K562 (cell line): ENCODE measurements around the gene INCENP. TPM values are rescaled to one million over a fixed set of nuclear protein-coding genes. Genes with fewer than 3 reads are reported as not detected.

Source experiments
- ARID1B ChIP-seq: fragments of 450-650 bp; IDR thresholded peaks from 2 replicates; pipeline ENCODE4 v1.6.1; 2016; ENCODE audit warnings: antibody characterized with exemption, mild to moderate bottlenecking, inconsistent platforms
- ARID3B ChIP-seq: fragments of 250-450 bp; sonication (Bioruptor Pico); IDR thresholded peaks from 2 replicates; pipeline ENCODE4 v1.4.0; 2020; ENCODE audit warnings: borderline replicate concordance
- DPF2 ChIP-seq: fragments of 450-650 bp; IDR thresholded peaks from 2 replicates; pipeline ENCODE4 v1.6.1; 2016
- ETV1 ChIP-seq: fragments of 450-650 bp; conservative IDR thresholded peaks from 2 replicates; pipeline ENCODE4 v1.6.1; 2016; ENCODE audit warnings: missing genetic modification characterization, control low read depth, low read depth, missing compliant biosample characterization
- ETV6 ChIP-seq, 3 experiments: fragments of 150-350 bp in 1 of 3; sonication (generic) in 1 of 3; formaldehyde crosslinking in 1 of 3; IDR thresholded peaks; 2 replicates each; pipeline versions ENCODE4 v1.6.1 to v1.8.0; 2014 to 2022; ENCODE audit warnings: borderline replicate concordance in 2 of 3, low read depth in 2 of 3, antibody characterized with exemption in 1 of 3, low read length in 1 of 3, mild to moderate bottlenecking in 1 of 3, missing genetic modification reagents in 1 of 3
- FOXJ3 ChIP-seq: sonication (generic); formaldehyde crosslinking; IDR thresholded peaks from 2 replicates; pipeline ENCODE4 v1.4.0; 2020; ENCODE audit warnings: mild to moderate bottlenecking, missing genetic modification reagents
- GABPA ChIP-seq: fragments of 200-800 bp; sonication (Bioruptor generic); conservative IDR thresholded peaks from 2 replicates; pipeline ENCODE4 v1.6.1; 2016; ENCODE audit warnings: low read depth, missing genetic modification characterization, missing compliant biosample characterization
- IRF9 ChIP-seq: fragments of 450-650 bp; IDR thresholded peaks from 2 replicates; pipeline ENCODE4 v1.6.1; 2016; ENCODE audit warnings: missing biosample characterization, missing genetic modification characterization
- JUN ChIP-seq, 2 experiments: sonication (generic) in 1 of 2; formaldehyde crosslinking in 1 of 2; IDR thresholded peaks; 2 replicates each; pipeline versions ENCODE4 v1.6.1 to v1.8.0; 2012 to 2022; ENCODE audit warnings: borderline replicate concordance in 2 of 2, mild to moderate bottlenecking in 2 of 2, improper control_type of control experiment in 1 of 2, low read depth in 1 of 2, low read length in 1 of 2, missing genetic modification reagents in 1 of 2
- KAT7 ChIP-seq: sonication (generic); formaldehyde crosslinking; IDR thresholded peaks from 2 replicates; pipeline ENCODE4 v1.8.0; 2022; ENCODE audit warnings: missing genetic modification reagents, mild to moderate bottlenecking, borderline replicate concordance
- MAFF ChIP-seq: IDR thresholded peaks from 2 replicates; pipeline ENCODE4 v1.6.1; 2012; ENCODE audit warnings: low read length, improper control_type of control experiment
- MECOM ChIP-seq: fragments of 250-450 bp; sonication (Bioruptor Pico); IDR thresholded peaks from 2 replicates; pipeline ENCODE4 v1.8.0; 2022; ENCODE audit warnings: inconsistent platforms
- MXI1 ChIP-seq: IDR thresholded peaks from 2 replicates; pipeline ENCODE4 v1.6.1; 2011; ENCODE audit warnings: low read depth, mild to moderate bottlenecking, improper control_type of control experiment, low read length
- MYC ChIP-seq, 2 experiments: fragments of 250-450 bp in 1 of 2; sonication (Bioruptor Pico) in 1 of 2; IDR thresholded peaks; 2 replicates each; pipeline versions ENCODE4 v1.5.1 to v1.6.1; 2012 to 2021; ENCODE audit warnings: low read depth in 2 of 2, borderline replicate concordance in 1 of 2, improper control_type of control experiment in 1 of 2, low read length in 1 of 2, mild to moderate bottlenecking in 1 of 2, moderate library complexity in 1 of 2
- NEUROD1 ChIP-seq: fragments of 150-350 bp; IDR thresholded peaks from 2 replicates; pipeline ENCODE4 v1.6.1; 2014; ENCODE audit warnings: borderline replicate concordance, low read length, low read depth; ENCODE audit not compliant: partially characterized antibody
- NR1H2 ChIP-seq: sonication (generic); formaldehyde crosslinking; IDR thresholded peaks from 2 replicates; pipeline ENCODE4 v1.4.0; 2020; ENCODE audit warnings: mild to moderate bottlenecking, missing genetic modification reagents
- NRF1 ChIP-seq, 2 experiments: fragments of 450-650 bp; IDR thresholded peaks in 1 of 2; conservative IDR thresholded peaks in 1 of 2; 2 replicates each; pipeline ENCODE4 v1.6.1; 2014; ENCODE audit warnings: mild to moderate bottlenecking in 2 of 2
- SMARCC2 ChIP-seq: fragments of 450-650 bp; IDR thresholded peaks from 2 replicates; pipeline ENCODE4 v1.6.1; 2017; ENCODE audit warnings: antibody characterized with exemption, moderate library complexity, mild to moderate bottlenecking, low read depth
- SRF ChIP-seq, 2 experiments: fragments of 250-450, 450-650 bp in 1 of 2; sonication (Bioruptor Pico) in 1 of 2; sonication (generic) in 1 of 2; formaldehyde crosslinking; IDR thresholded peaks; 2 replicates each; pipeline versions ENCODE4 v1.5.0 to v1.5.1; 2020 to 2022; ENCODE audit warnings: mild to moderate bottlenecking in 1 of 2, missing genetic modification reagents in 1 of 2
- ZBTB26 ChIP-seq: fragments of 450-650 bp; formaldehyde crosslinking; IDR thresholded peaks from 2 replicates; pipeline ENCODE4 v1.4.0; 2022; ENCODE audit warnings: missing genetic modification characterization
- ZNF24 ChIP-seq: fragments of 450-650 bp; IDR thresholded peaks from 2 replicates; pipeline ENCODE4 v1.6.1; 2016
- polyA plus RNA-seq, 8 experiments: library from polyadenylated mRNA; depleted of rRNA in 4 of 8; stranded (reverse) in 5 of 8; unstranded in 3 of 8; fragments of >200 nt; fragmentation: Nextera tagmentation in 2 of 8; fragmentation: Illumina TruSeq in 1 of 8; extraction: Ambion mirVana in 2 of 8; extraction: Trizol in 1 of 8; gene quantifications; 2 replicates each; pipeline versions ENCODE4 v1.2.1 to v1.2.3, GENCODE V29; 2011 to 2014; ENCODE audit warnings: inconsistent platforms in 1 of 8, missing spikeins in 1 of 8
- total RNA-seq, 7 experiments: library from RNA; depleted of rRNA in 6 of 7; stranded (reverse); fragments of >200 nt in 6 of 7; fragmentation: Illumina TruSeq in 2 of 7; extraction: Trizol in 2 of 7; gene quantifications; 2 replicates each; pipeline versions ENCODE4 v1.2.1 to v1.2.3, GENCODE V29; 2011 to 2021; ENCODE audit warnings: low replicate concordance in 1 of 7

Gene INCENP
- total and polyA plus RNA-seq, 9 of the 15 experiments (the other 6 are each of a cell fraction or from before 2014, with no cell fraction given): 1.1 to 97.9 (median 28.2) TPM

- TF ChIP-seq ARID3B (CRISPR knock-in tag): no peak
- TF ChIP-seq MAFF: no peak
- TF ChIP-seq ZNF24: no peak
- peak in 1 of 2 experiments; percentile 14; a peak in 1 of 4 replicates for TF ChIP-seq NRF1 (conservative IDR thresholded peaks at IDR 0.05 in 1 of 2, IDR thresholded peaks at IDR 0.05 in 1 of 2)
- peak; percentile 99 to 100 for TF ChIP-seq SRF (CRISPR knock-in tag; IDR thresholded peaks at IDR 0.05)
- TF ChIP-seq SMARCC2: peak; percentile 41; the same call in 1 of the 2 replicates
- no peak for TF ChIP-seq ZBTB26
- TF ChIP-seq IRF9: no peak
- TF ChIP-seq FOXJ3: no peak
- peak; percentile 73 for TF ChIP-seq JUN (IDR thresholded peaks at IDR 0.05; ENCODE audit: borderline replicate concordance, low read depth, low read length)
- TF ChIP-seq JUN (CRISPR knock-in tag; IDR thresholded peaks at IDR 0.05; ENCODE audit: borderline replicate concordance): 0 out of 2 replicates have a peak, but pooled peaks have one; percentile 53
- TF ChIP-seq ARID1B: peak; percentile 54; the same call in 1 of the 2 replicates
- peak; percentile 26 for TF ChIP-seq NEUROD1
- TF ChIP-seq MXI1: 0 out of 2 replicates have a peak, but pooled peaks have one; percentile 32
- TF ChIP-seq MECOM (CRISPR knock-in tag): no peak
- no peak for TF ChIP-seq ETV6 (IDR thresholded peaks at IDR 0.05; ENCODE audit: borderline replicate concordance in 1 of 2, low read depth in 2 of 2, low read length in 1 of 2)
- no peak for TF ChIP-seq ETV6 (CRISPR knock-in tag; IDR thresholded peaks at IDR 0.05; ENCODE audit: borderline replicate concordance)
- peak; percentile 66; the same call in 1 of the 2 replicates for TF ChIP-seq DPF2
- peak; percentile 63 for TF ChIP-seq GABPA (tag)
- TF ChIP-seq NR1H2: no peak
- peak; percentile 52; the same call in 1 of the 2 replicates for TF ChIP-seq MYC (IDR thresholded peaks at IDR 0.05; ENCODE audit: low read depth, low read length)
- TF ChIP-seq MYC (CRISPR knock-in tag; IDR thresholded peaks at IDR 0.05; ENCODE audit: borderline replicate concordance, low read depth): no peak
- TF ChIP-seq KAT7 (CRISPR knock-in tag): no peak
- peak; percentile 27; the same call in 1 of the 2 replicates for TF ChIP-seq ETV1
These were observed 18.8 kb upstream of the INCENP start (continued) for GRCh38 chr11:62104816-62105653.
